BE2C (cell line): ENCODE measurements around the gene MEIOB.

Source experiments
- DNase-seq: peaks from one replicate; pipeline ENCODE4 v3.0.0-alpha.2; 2020
- H3K27me3 ChIP-seq: fragments of 250-450 bp; sonication (Bioruptor Pico); 2 replicates; pipeline ENCODE4 v1.5.1; 2020; ENCODE audit warnings: mild to moderate bottlenecking
- H3K36me3 ChIP-seq: fragments of 250-450 bp; sonication (Bioruptor Pico); 2 replicates; pipeline ENCODE4 v1.5.1; 2020; ENCODE audit warnings: mild to moderate bottlenecking
- H3K4me1 ChIP-seq: fragments of 250-450 bp; sonication (Bioruptor Pico); 2 replicates; pipeline ENCODE4 v1.5.1; 2020
- H3K4me3 ChIP-seq: 2 replicates; pipeline ENCODE4 v1.5.1; 2011; ENCODE audit warnings: low read depth, low read length
- H3K9me3 ChIP-seq: fragments of 250-450 bp; sonication (Bioruptor Pico); 2 replicates; pipeline ENCODE4 v1.5.1; 2020
- CTCF ChIP-seq: IDR thresholded peaks from 2 replicates; pipeline ENCODE4 v1.5.1; 2012; ENCODE audit warnings: mild to moderate bottlenecking, low read depth, low read length

MEIOB gene

GRCh38 chr16:1823821-1824220, 48.1 kb downstream of the MEIOB start:
- H3K4me3 ChIP-seq = no peak overlapping the region
- peaks cover 3% of the 10 kb centered on the region for H3K36me3 ChIP-seq

GRCh38 chr16:1822801-1823200, 49.2 kb downstream of the MEIOB start:
- H3K27me3 ChIP-seq = no peaks in the 10 kb centered on the region
- no peak for TF ChIP-seq CTCF
- DNase-seq = no peak
- no peaks in the 10 kb centered on the region for H3K9me3 ChIP-seq
- no peak overlapping the region for H3K4me3 ChIP-seq
- no peaks in the 10 kb centered on the region for H3K4me1 ChIP-seq
- peaks cover 3% of the 10 kb centered on the region; the same call in 1 of the 2 replicates for H3K36me3 ChIP-seq

More at GRCh38 chr16:1823821-1824220, 48.1 kb downstream of the MEIOB start:
- Histone ChIP-seq H3K4me1 (no peaks in the 10 kb centered on the region), H3K27me3 (no peaks in the 10 kb centered on the region), H3K9me3 (no peaks in the 10 kb centered on the region)
- DNase-seq = peak; percentile 57
- peak; percentile 33 for TF ChIP-seq CTCF

GRCh38 chr16:1821861-1822611, 49.9 kb downstream of the MEIOB start:
- Histone ChIP-seq H3K36me3 (peaks cover 4% of the 10 kb centered on the region), H3K9me3 (no peaks in the 10 kb centered on the region), H3K4me1 (no peaks in the 10 kb centered on the region), H3K4me3 (no peak overlapping the region), H3K27me3 (no peaks in the 10 kb centered on the region)
- no peak for DNase-seq
- no peak for TF ChIP-seq CTCF

- Histone ChIP-seq H3K36me3 (peaks cover 12% of the 10 kb centered on the region), H3K4me1 (no peaks in the 10 kb centered on the region), H3K9me3 (no peaks in the 10 kb centered on the region), H3K4me3 (no peak overlapping the region), H3K27me3 (no peaks in the 10 kb centered on the region)
- TF ChIP-seq CTCF = no peak
- DNase-seq = no peak
These were observed 51.0 kb downstream of the MEIOB start for GRCh38 chr16:1820946-1821290.

GRCh38 chr16:1820096-1820945, 51.6 kb downstream of the MEIOB start:
- peaks cover 15% of the 10 kb centered on the region for H3K36me3 ChIP-seq
- no peak overlapping the region for H3K4me3 ChIP-seq
- no peaks in the 10 kb centered on the region for H3K9me3 ChIP-seq
- H3K4me1 ChIP-seq = no peaks in the 10 kb centered on the region
- H3K27me3 ChIP-seq = no peaks in the 10 kb centered on the region
- DNase-seq = no peak
- no peak for TF ChIP-seq CTCF

- no peak for DNase-seq
- no peak for TF ChIP-seq CTCF
- H3K27me3 ChIP-seq = no peaks in the 10 kb centered on the region
- H3K4me1 ChIP-seq = no peaks in the 10 kb centered on the region
- peaks cover 17% of the 10 kb centered on the region for H3K36me3 ChIP-seq
- H3K9me3 ChIP-seq = no peaks in the 10 kb centered on the region
- H3K4me3 ChIP-seq = no peak overlapping the region
These were observed 52.4 kb downstream of the MEIOB start for GRCh38 chr16:1819611-1820010.
